ENCODE measurements around the gene SNX6.
"Not testable (repeated sequence)": the region's sequence is repeated elsewhere in the genome, so short reads cannot be mapped to it uniquely, and the experiment has no call there.

The SNX6 gene

GRCh38 chr14:34554540-34555250 lies 75.3 kb downstream of the SNX6 start:
- TF ChIP-seq CTCF (IDR thresholded peaks at IDR 0.05; ENCODE audit: low read length), result no peak
- no peak for TF ChIP-seq EZH2 (IDR thresholded peaks at IDR 0.05; ENCODE audit: borderline replicate concordance, low read length)
- H3K27ac ChIP-seq (ENCODE audit: low read depth, low read length, poor library complexity, severe bottlenecking), result peak overlapping the region; percentile 49
- no peaks in the 10 kb centered on the region for H3K9me3 ChIP-seq (ENCODE audit: low read length)
- H3K4me1 ChIP-seq (ENCODE audit: insufficient read depth, low read length, severe bottlenecking), result peaks cover 25% of the 10 kb centered on the region
- no peaks in the 10 kb centered on the region for H3K9me2 ChIP-seq (ENCODE audit: low read depth, low read length)
- H3K4me3 ChIP-seq (ENCODE audit: low read depth, low read length, poor library complexity, severe bottlenecking), result peak overlapping the region; percentile 8
- no peaks in the 10 kb centered on the region for H3K36me3 ChIP-seq (ENCODE audit: insufficient read depth, low read length)
- peaks cover 12% of the 10 kb centered on the region for H3F3A ChIP-seq (ENCODE audit: insufficient read depth, low read length)
- no peaks in the 10 kb centered on the region for H3K27me3 ChIP-seq (ENCODE audit: insufficient read depth, low read length)
- no peaks in the 10 kb centered on the region for H3K79me2 ChIP-seq (ENCODE audit: insufficient read depth, low read length)
- H2AFZ ChIP-seq (ENCODE audit: low read length), result no peak overlapping the region
- peak overlapping the region; percentile 3; the same call in 1 of the 2 replicates for H3K9ac ChIP-seq (ENCODE audit: low read length)
- H4K20me1 ChIP-seq (ENCODE audit: insufficient read depth, low read length), result no peaks in the 10 kb centered on the region
- peak overlapping the region; percentile 47 for H3K4me2 ChIP-seq (ENCODE audit: low read length)

- not testable (repeated sequence) for H3K9me3 ChIP-seq (ENCODE audit: low read length); H4K20me1 ChIP-seq (ENCODE audit: insufficient read depth, low read length); H3K79me2 ChIP-seq (ENCODE audit: insufficient read depth, low read length); H3K27me3 ChIP-seq (ENCODE audit: insufficient read depth, low read length); H3K4me3 ChIP-seq (ENCODE audit: low read depth, low read length, poor library complexity, severe bottlenecking); H3K27ac ChIP-seq (ENCODE audit: low read depth, low read length, poor library complexity, severe bottlenecking); H2AFZ ChIP-seq (ENCODE audit: low read length); H3K4me2 ChIP-seq (ENCODE audit: low read length); H3K36me3 ChIP-seq (ENCODE audit: insufficient read depth, low read length); H3K9ac ChIP-seq (ENCODE audit: low read length); H3F3A ChIP-seq (ENCODE audit: insufficient read depth, low read length); H3K9me2 ChIP-seq (ENCODE audit: low read depth, low read length)
- H3K4me1 ChIP-seq (ENCODE audit: insufficient read depth, low read length, severe bottlenecking), result peaks cover 35% of the 10 kb centered on the region
These were observed 80.5 kb downstream of the SNX6 start for GRCh38 chr14:34549276-34549966.

DNA sequence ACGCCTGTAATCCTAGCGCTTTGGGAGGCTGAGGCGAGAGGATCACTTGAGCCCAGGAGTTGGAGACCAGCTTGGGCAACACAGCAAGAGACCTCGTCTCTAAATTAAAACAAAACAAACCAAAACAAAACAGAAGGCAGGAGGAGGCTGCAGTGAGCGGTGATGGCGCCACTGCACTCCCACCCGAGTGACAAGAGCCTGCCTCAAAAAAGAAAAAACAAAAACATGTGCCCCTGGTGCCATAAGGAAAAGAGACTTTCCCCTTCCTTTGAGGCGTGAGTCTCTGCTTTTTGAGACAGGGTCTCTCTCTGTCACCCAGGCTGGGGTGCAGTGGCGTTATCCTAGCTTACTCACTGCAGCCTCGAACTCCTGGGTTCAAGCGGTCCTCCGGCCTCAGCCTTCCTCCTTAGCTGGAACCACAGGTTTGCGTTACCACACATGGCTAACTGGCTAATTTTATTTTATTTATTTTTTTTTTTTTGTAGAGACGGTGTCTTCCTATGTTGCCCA lies 81.4 kb downstream of the SNX6 start:
- H3F3A ChIP-seq (ENCODE audit: insufficient read depth, low read length), result peaks cover 4% of the 10 kb centered on the region; the same call in 1 of the 2 replicates
- H3K27me3 ChIP-seq (ENCODE audit: insufficient read depth, low read length), result no peaks in the 10 kb centered on the region
- no peak overlapping the region for H3K4me3 ChIP-seq (ENCODE audit: low read depth, low read length, poor library complexity, severe bottlenecking)
- no peaks in the 10 kb centered on the region for H4K20me1 ChIP-seq (ENCODE audit: insufficient read depth, low read length)
- no peak overlapping the region for H3K27ac ChIP-seq (ENCODE audit: low read depth, low read length, poor library complexity, severe bottlenecking)
- no peak overlapping the region for H3K4me2 ChIP-seq (ENCODE audit: low read length)
- no peaks in the 10 kb centered on the region for H3K9me3 ChIP-seq (ENCODE audit: low read length)
- no peaks in the 10 kb centered on the region for H3K36me3 ChIP-seq (ENCODE audit: insufficient read depth, low read length)
- H3K9ac ChIP-seq (ENCODE audit: low read length), result no peak overlapping the region
- no peaks in the 10 kb centered on the region for H3K79me2 ChIP-seq (ENCODE audit: insufficient read depth, low read length)
- no peak for TF ChIP-seq CTCF (IDR thresholded peaks at IDR 0.05; ENCODE audit: low read length)
- no peak for TF ChIP-seq EZH2 (IDR thresholded peaks at IDR 0.05; ENCODE audit: borderline replicate concordance, low read length)
- peaks cover 30% of the 10 kb centered on the region for H3K4me1 ChIP-seq (ENCODE audit: insufficient read depth, low read length, severe bottlenecking)
- H3K9me2 ChIP-seq (ENCODE audit: low read depth, low read length), result no peaks in the 10 kb centered on the region
- H2AFZ ChIP-seq (ENCODE audit: low read length), result no peak overlapping the region

DNA sequence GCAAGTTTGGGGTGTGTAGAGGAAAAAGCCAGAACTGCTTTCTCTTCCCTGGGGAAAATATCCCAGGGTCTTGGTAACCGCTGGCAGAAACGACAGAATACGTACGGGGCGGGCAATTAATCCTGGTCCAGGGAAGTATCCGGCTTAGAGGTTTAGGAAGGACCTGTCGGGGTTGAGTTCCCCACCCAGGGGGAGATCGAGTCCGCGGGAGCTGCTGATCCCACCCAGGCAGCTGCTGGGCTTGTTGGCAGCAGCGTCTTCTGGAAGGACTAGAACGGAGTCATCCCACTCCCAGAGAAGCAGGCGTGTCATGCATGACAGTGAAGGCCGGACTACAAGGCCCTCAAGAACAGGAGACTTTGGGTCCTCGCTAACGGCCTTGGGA lies 82.8 kb downstream of the SNX6 start:
- not testable (repeated sequence) for H3K36me3 ChIP-seq (ENCODE audit: insufficient read depth, low read length); H3K27ac ChIP-seq (ENCODE audit: low read depth, low read length, poor library complexity, severe bottlenecking); H3K9me3 ChIP-seq (ENCODE audit: low read length); H4K20me1 ChIP-seq (ENCODE audit: insufficient read depth, low read length); H3K4me3 ChIP-seq (ENCODE audit: low read depth, low read length, poor library complexity, severe bottlenecking); H3K27me3 ChIP-seq (ENCODE audit: insufficient read depth, low read length); H3K79me2 ChIP-seq (ENCODE audit: insufficient read depth, low read length); H3K9ac ChIP-seq (ENCODE audit: low read length); H2AFZ ChIP-seq (ENCODE audit: low read length); H3F3A ChIP-seq (ENCODE audit: insufficient read depth, low read length); H3K4me2 ChIP-seq (ENCODE audit: low read length); H3K9me2 ChIP-seq (ENCODE audit: low read depth, low read length)
- peaks cover 30% of the 10 kb centered on the region for H3K4me1 ChIP-seq (ENCODE audit: insufficient read depth, low read length, severe bottlenecking)

DNA sequence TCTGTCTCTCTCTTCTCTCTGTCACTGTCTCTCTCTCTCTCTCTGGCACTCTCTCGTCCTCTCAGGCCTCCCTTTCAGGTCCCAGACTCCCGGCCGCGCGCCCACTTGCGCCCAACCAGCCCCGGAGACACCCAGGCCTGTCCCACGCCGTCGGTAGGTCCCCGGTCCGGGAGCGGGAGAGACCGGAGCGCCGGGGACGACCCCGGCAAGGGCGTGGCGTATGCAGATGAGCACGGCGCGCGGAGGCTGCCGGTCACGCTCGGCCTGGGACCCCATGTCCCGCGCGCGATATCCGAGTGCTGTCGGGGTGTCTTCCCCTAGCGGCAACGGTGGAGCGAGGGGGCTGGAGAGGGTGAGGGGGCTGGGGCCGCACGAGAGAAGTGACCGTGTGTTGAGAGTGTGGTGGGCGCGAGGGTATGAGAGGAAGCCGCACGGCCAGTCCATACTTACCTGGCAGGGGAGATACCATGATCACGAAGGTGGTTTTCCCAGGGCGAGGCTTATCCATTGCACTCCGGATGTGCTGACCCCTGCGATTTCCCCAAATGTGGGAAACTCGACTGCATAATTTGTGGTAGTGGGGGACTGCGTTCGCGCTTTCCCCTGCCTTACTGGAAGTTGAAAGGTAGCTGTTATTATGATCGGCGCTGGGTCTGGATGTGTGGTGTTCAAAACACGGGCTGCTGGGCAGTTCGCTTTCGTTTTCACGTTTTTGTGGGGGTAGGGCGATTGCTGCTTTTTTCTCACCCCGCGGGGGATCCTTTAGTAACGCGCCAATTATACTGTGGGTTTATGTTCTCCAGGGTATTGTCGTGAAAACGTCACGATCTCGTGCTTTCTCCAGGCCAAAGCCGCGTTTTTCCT lies 83.4 kb downstream of the SNX6 start:
- H3K9me3 ChIP-seq (ENCODE audit: low read length); H3F3A ChIP-seq (ENCODE audit: insufficient read depth, low read length); H3K79me2 ChIP-seq (ENCODE audit: insufficient read depth, low read length); H3K9ac ChIP-seq (ENCODE audit: low read length); H3K27ac ChIP-seq (ENCODE audit: low read depth, low read length, poor library complexity, severe bottlenecking); H3K4me2 ChIP-seq (ENCODE audit: low read length); H3K27me3 ChIP-seq (ENCODE audit: insufficient read depth, low read length); H3K4me3 ChIP-seq (ENCODE audit: low read depth, low read length, poor library complexity, severe bottlenecking); H4K20me1 ChIP-seq (ENCODE audit: insufficient read depth, low read length); H3K36me3 ChIP-seq (ENCODE audit: insufficient read depth, low read length); H2AFZ ChIP-seq (ENCODE audit: low read length); H3K9me2 ChIP-seq (ENCODE audit: low read depth, low read length): not testable (repeated sequence)
- peaks cover 30% of the 10 kb centered on the region for H3K4me1 ChIP-seq (ENCODE audit: insufficient read depth, low read length, severe bottlenecking)

Data from OCI-LY1 (cell line).